Type B pancreatic cell (in vitro differentiated cells): ENCODE results near the gene CHRNA3. TPM values are rescaled to one million over a fixed set of nuclear protein-coding genes. Genes with fewer than 3 reads are reported as not detected.
A peak's percentile ranks its signal among the peaks of the same experiment; 100 is the strongest.
"Not testable (repeated sequence)": the region's sequence is repeated elsewhere in the genome, so short reads cannot be mapped to it uniquely, and the experiment has no call there.

Experiments
- DNase-seq: peaks from one replicate; pipeline ENCODE4 v3.0.0; 2021; ENCODE audit warnings: mixed read lengths; ENCODE audit not compliant: unreplicated experiment; ENCODE audit errors: extremely low spot score
- H3K27ac Mint-ChIP-seq: 2 replicates; pipeline ENCODE4 v1.8.0; 2021; ENCODE audit warnings: mild to moderate bottlenecking, mixed read lengths
- H3K27me3 Mint-ChIP-seq: 2 replicates; pipeline ENCODE4 v1.8.0; 2021; ENCODE audit warnings: mixed read lengths
- H3K36me3 Mint-ChIP-seq: 2 replicates; pipeline ENCODE4 v1.8.0; 2021; ENCODE audit warnings: mixed read lengths
- H3K4me1 Mint-ChIP-seq: one replicate; pipeline ENCODE4 v1.8.0; 2021; ENCODE audit warnings: mixed read lengths; ENCODE audit not compliant: unreplicated experiment
- H3K4me3 Mint-ChIP-seq: 2 replicates; pipeline ENCODE4 v1.8.0; 2021; ENCODE audit warnings: mild to moderate bottlenecking, mixed read lengths
- H3K9me3 Mint-ChIP-seq: 2 replicates; pipeline ENCODE4 v1.8.0; 2021; ENCODE audit warnings: mixed read lengths
- CTCF ChIP-seq: fragments of 200-600 bp; sonication (generic); conservative IDR thresholded peaks from 2 replicates; pipeline ENCODE4 v1.5.0; 2021; ENCODE audit warnings: antibody characterized with exemption, mild to moderate bottlenecking
- total RNA-seq: library from RNA; stranded (reverse); gene quantifications from 2 replicates; pipeline ENCODE4 v1.2.1, GENCODE V29; 2021; ENCODE audit warnings: low replicate concordance

The CHRNA3 gene
- total RNA-seq, 1 donor from 2014 or later, result 8.4 TPM

GRCh38 chr15:78565097-78565950 is 55.5 kb downstream of the CHRNA3 start, which contains the start of gene CHRNA5:
Gene CHRNA5 (plus strand): TSS chr15:78565520. CDS start chr15:78565720, 200 bp downstream.
- Mint-ChIP-seq H3K27ac (peak within 1 kb of the TSS; percentile 81), H3K36me3 (no peaks in the 10 kb centered on the region), H3K9me3 (no peaks in the 10 kb centered on the region), H3K4me3 (peak within 1 kb of the TSS; percentile 98), H3K27me3 (peaks cover 31% of the 10 kb centered on the region), H3K4me1 (peaks cover 18% of the 10 kb centered on the region)
- peak; percentile 93 for DNase-seq
- no peak for TF ChIP-seq CTCF

- peaks cover 18% of the 10 kb centered on the region for H3K4me1 Mint-ChIP-seq
- no peak for DNase-seq
- TF ChIP-seq CTCF, result no peak
- H3K36me3 Mint-ChIP-seq, result no peaks in the 10 kb centered on the region
- no peaks in the 10 kb centered on the region for H3K9me3 Mint-ChIP-seq
- peaks cover 31% of the 10 kb centered on the region for H3K27me3 Mint-ChIP-seq
- no peak overlapping the region for H3K27ac Mint-ChIP-seq
- H3K4me3 Mint-ChIP-seq, result peak overlapping the region; percentile 98
Observed at GRCh38 chr15:78564743-78565096, 56.1 kb downstream of the CHRNA3 start.

GRCh38 chr15:78563092-78563491 is 57.7 kb downstream of the CHRNA3 start:
- DNase-seq, result no peak
- H3K4me3 Mint-ChIP-seq, result no peak overlapping the region
- no peaks in the 10 kb centered on the region for H3K9me3 Mint-ChIP-seq
- TF ChIP-seq CTCF, result no peak
- no peak overlapping the region for H3K27ac Mint-ChIP-seq
- H3K36me3 Mint-ChIP-seq, result no peaks in the 10 kb centered on the region
- H3K4me1 Mint-ChIP-seq, result peaks cover 18% of the 10 kb centered on the region
- H3K27me3 Mint-ChIP-seq, result peaks cover 34% of the 10 kb centered on the region

- Mint-ChIP-seq H3K4me3 (no peak overlapping the region), H3K36me3 (no peaks in the 10 kb centered on the region), H3K27ac (no peak overlapping the region), H3K9me3 (no peaks in the 10 kb centered on the region), H3K4me1 (peaks cover 8% of the 10 kb centered on the region), H3K27me3 (peaks cover 35% of the 10 kb centered on the region)
- no peak for DNase-seq
- no peak for TF ChIP-seq CTCF
Observed at GRCh38 chr15:78561490-78561889, 59.3 kb downstream of the CHRNA3 start.

GRCh38 chr15:78560201-78560600 is 60.6 kb downstream of the CHRNA3 start:
- H3K9me3 Mint-ChIP-seq, H3K4me3 Mint-ChIP-seq, H3K27ac Mint-ChIP-seq, DNase-seq, H3K4me1 Mint-ChIP-seq, H3K36me3 Mint-ChIP-seq: not testable (repeated sequence)
- peaks cover 29% of the 10 kb centered on the region for H3K27me3 Mint-ChIP-seq

- H3K4me3 Mint-ChIP-seq, result no peak overlapping the region
- no peak overlapping the region for H3K27ac Mint-ChIP-seq
Observed at GRCh38 chr15:78552597-78552996, 68.2 kb downstream of the CHRNA3 start.

More at GRCh38 chr15:78552597-78552996, 68.2 kb downstream of the CHRNA3 start:
- Mint-ChIP-seq H3K9me3 (no peaks in the 10 kb centered on the region), H3K4me1 (no peaks in the 10 kb centered on the region), H3K36me3 (peaks cover 14% of the 10 kb centered on the region), H3K27me3 (peaks cover 7% of the 10 kb centered on the region)
- DNase-seq, result no peak
- TF ChIP-seq CTCF, result no peak
